MV-4-11 (cell line): ENCODE results near the gene SLC16A10.
"Not testable (repeated sequence)": the region's sequence is repeated elsewhere in the genome, so short reads cannot be mapped to it uniquely, and the experiment has no call there.

Experiments
- DNase-seq: peaks from one replicate; lab custom pipeline; 2025; lab: John Stamatoyannopoulos, UW

SLC16A10 gene, protein sequence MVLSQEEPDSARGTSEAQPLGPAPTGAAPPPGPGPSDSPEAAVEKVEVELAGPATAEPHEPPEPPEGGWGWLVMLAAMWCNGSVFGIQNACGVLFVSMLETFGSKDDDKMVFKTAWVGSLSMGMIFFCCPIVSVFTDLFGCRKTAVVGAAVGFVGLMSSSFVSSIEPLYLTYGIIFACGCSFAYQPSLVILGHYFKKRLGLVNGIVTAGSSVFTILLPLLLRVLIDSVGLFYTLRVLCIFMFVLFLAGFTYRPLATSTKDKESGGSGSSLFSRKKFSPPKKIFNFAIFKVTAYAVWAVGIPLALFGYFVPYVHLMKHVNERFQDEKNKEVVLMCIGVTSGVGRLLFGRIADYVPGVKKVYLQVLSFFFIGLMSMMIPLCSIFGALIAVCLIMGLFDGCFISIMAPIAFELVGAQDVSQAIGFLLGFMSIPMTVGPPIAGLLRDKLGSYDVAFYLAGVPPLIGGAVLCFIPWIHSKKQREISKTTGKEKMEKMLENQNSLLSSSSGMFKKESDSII

GRCh38 chr6:111087106-111087835, at the start of gene SLC16A10:
Gene SLC16A10 (plus strand): TSS chr6:111087503. CDS start chr6:111087753, 250 bp downstream.
- DNase-seq, result peak; percentile 6

DNA sequence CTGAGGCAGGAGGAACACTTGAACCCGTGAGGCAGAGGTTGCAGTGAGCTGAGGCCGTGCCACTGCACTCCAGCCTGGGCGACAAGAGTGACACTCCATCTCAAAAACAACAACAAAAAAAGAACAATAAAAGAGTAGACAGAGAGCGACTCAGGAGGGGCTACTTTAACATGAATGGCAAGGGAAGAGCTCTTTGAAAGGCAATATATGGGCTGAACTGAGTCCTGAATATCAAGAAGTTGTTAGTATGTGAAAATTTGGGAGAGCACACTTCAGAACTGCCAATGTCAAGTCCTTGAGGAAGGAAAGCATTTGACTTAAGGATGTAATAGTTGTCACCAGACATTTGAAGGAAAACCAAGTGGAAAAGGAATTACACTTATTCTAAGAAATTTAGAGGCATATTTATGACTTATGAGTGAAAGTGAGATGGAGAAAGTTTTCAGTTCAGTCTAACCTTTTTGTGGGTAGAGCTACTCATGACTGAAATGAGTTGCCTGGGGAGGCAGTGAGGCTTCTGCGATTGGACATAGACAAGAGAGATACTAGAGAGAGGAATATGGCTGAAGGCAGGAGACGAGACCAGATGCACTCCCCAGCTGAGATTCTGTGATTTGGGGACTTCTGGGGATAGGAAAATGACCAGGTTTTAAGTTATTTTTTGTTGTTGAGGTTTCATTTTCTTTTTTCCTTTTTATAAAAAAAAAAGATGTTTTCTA, 48.6 kb upstream of the SLC16A10 start:
- DNase-seq, result no peak

GRCh38 chr6:111041917-111042316, 45.4 kb upstream of the SLC16A10 start:
- no peak for DNase-seq

GRCh38 chr6:111047244-111047643, 40.1 kb upstream of the SLC16A10 start:
- DNase-seq, result no peak

- DNase-seq, result no peak
Measured at GRCh38 chr6:111050261-111051023, 36.9 kb upstream of the SLC16A10 start.

DNA sequence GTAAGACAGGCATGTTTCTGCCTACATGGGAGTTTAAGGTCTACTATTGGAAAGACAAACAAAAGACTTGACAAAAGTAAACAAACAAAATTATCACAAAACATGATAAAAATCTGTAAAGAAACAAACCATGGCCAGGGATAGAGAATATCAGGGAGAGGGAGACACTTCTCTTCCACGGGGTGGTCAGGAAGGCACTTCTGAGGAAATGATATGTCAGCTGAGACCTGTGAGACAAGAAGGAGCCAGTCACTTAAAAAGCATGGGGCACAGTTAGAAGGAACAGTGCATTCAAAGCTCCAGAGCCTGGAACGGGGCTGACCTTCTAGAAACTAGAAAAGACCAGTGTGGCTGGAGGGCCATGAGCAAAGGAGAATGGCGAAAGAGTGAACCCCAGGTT, 35.1 kb upstream of the SLC16A10 start:
- DNase-seq, result no peak

GRCh38 chr6:111057074-111057752, 30.1 kb upstream of the SLC16A10 start:
- DNase-seq, result no peak

DNA sequence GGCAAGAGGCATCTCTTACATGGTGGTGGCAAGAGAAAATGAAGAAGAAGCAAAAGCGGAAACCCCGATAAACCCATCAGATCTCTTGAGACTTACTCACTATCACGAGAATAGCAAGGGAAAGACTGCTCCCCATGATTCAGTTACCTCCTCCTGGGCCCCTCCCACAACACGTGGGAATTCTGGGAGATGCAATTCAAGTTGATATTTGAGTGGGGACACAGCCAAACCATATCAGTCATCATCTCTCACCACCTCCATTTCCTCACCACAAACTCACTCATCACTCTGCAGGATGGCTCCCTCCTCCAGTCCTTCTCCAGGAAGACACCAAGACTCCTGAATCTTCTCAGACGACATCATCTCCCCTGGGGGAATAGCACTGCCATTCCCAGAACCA, 25.8 kb upstream of the SLC16A10 start:
- no peak for DNase-seq

DNA sequence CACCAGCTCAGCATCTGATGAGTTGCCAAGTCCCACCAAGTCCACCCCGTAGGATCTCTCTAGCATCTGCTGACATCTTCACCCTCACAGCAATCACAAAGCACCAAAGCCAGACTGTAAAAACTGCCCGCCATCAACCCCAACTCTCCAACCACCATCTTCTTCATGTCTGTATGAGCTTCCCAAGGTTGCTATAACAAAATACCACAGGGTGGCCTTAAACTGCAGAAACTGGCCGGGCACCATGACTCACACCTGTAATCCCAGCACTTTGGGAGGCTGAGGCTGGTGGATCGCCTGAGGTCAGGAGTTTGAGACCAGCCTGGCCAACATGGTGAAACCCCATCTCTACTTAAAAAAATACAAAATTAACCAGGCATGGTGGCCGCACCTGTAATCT, 25.3 kb upstream of the SLC16A10 start:
- DNase-seq, result not testable (repeated sequence)

GRCh38 chr6:111062860-111063259, 24.4 kb upstream of the SLC16A10 start:
- DNase-seq, result not testable (repeated sequence)

DNA sequence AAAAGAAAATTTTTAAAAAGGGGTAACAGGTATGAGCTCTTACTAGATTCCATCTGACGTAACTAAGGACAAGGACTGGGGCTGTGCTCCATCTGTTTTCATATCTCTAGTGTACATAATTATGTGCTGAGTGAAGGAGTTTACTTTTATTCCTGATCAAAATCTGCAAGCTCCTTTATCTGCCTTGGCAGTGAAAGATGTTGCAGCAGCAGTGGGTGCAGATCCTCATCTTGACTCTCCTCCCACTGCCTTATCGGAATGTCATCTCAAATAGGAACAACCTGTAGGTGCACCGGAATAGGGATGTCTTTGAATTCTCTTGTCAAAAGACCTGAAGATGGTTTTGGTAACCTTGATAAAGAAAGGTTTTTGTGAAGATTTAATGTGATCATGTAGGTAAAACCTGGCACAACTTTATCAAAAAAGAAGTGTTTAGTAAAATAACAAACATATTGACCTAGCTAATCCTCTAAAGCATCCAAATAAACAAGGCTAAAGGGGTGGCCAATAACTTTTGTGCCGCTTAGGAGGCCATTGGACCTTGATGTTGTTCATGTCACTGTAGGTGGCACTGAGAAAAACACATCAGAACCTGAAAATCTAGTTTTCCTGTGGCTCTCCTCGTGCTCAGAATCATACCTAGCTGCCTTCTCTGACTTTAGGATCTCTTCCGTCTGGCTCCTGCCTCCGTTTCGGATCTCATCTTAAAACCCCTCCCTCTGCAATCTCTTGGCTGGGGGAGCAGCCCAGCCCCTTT, 19.0 kb upstream of the SLC16A10 start:
- no peak for DNase-seq

- no peak for DNase-seq
Measured at GRCh38 chr6:111068866-111069234, 18.5 kb upstream of the SLC16A10 start.

GRCh38 chr6:111069382-111070104, 17.8 kb upstream of the SLC16A10 start:
- no peak for DNase-seq

DNA sequence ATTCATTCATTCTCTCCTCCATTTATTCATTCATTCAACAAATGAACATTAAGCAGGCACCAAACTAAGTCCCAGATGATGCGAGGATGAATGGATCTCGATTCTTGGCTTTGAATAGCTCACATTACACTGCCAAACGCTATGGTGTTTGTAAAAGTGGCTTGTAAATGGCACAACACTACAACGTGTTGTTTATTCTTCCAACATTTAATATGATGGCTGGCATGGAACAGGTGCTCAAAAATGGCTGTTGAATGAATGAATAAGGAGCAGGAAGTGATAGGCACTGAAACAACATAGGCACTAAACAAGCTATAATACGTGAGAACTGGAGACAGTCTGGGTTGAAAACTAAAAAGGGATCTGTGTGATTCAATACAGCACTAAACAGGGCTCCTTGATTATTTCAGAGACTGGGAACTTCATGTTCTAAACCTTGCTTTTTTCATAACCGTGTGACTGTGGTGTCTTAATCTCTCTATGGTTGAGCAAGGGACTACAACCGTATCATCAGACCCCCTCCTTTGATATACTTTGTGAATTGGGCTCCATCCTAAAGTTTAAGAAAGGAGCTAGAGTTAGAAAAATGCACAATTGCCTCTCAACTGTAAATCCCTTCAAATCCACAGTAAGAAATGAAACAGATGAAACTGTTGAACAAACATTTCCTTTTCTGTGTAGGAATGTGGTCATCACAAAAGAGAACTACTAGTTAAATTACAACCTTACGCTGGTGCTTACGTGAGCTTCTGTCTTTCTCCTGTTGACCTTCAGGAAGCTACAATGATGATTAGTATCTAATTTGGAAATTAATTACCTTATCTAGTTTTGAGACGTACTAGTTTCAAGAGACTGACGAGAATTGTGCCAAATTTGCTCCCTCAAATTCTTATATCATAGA, 16.9 kb upstream of the SLC16A10 start:
- no peak for DNase-seq

DNA sequence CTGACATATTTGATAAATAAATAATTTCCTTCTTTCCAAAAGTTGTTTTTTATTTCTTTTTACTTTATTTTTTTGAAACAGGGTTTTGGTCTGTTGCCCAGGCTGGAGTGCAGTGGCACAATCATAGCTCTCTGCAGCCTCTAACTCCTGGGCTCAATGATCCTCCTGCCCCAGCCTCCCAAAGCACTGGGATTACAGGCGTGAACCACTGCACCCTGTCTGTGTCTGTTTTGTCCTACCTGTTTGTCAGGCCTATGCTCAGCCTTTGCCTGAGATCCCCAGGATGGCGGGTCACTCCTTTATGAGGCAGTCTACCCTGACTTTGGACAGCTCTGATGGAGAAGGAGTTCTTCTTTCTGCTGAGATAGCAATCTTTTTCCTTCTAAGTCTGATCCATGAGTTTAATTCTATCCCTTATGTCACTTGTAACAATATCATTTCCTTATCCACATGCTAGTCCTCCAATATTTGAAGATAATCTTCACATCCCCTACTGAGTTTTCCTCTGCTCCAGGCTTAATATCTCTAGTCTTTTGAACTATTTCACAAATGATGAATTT, 14.4 kb upstream of the SLC16A10 start:
- DNase-seq, result no peak

DNA sequence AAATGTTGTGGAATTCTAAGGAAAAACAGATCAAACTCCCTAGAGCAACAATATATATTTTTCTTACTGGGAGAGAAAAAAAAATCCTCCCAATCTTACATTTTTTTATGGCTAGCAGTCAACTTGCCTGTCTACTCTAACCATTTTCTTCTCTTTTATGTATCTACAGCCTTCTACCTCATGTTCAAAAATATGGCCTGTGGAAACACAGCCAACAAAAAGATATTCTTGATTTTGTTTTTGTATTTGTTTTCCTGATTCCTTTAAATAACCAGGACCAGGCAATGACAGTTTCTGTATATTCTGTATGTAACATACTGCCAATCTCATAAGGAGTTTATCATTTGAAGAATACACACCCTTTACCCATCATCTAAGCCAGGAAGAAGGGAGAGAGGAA, 13.0 kb upstream of the SLC16A10 start:
- DNase-seq, result no peak

- DNase-seq, result peak; percentile 67
Measured at GRCh38 chr6:111076024-111076695, 11.1 kb upstream of the SLC16A10 start.

- DNase-seq, result no peak
Measured at GRCh38 chr6:111080698-111081097, 6.6 kb upstream of the SLC16A10 start.
